NCI-H446 treated with DMSO at 0.1 percent for 48 hours (cell line): ENCODE data around the gene TAF1.
"Not testable (repeated sequence)": the region's sequence is repeated elsewhere in the genome, so short reads cannot be mapped to it uniquely, and the experiment has no call there.

ENCODE experiments used
- DNase-seq: peaks from one replicate; lab custom pipeline; 2025; lab: John Stamatoyannopoulos, UW

Gene TAF1

GRCh38 chrX:71502080-71502479, 135.9 kb downstream of the TAF1 start:
- DNase-seq: not testable (repeated sequence)

GRCh38 chrX:71504346-71504745, 138.2 kb downstream of the TAF1 start:
- DNase-seq: no peak

GRCh38 chrX:71509289-71509688, 143.1 kb downstream of the TAF1 start:
- DNase-seq: no peak

GRCh38 chrX:71510161-71510560, 144.0 kb downstream of the TAF1 start:
- no peak for DNase-seq

- DNase-seq: not testable (repeated sequence)
Observed at GRCh38 chrX:71513731-71514130, 147.6 kb downstream of the TAF1 start.

- no peak for DNase-seq
Observed at GRCh38 chrX:71514367-71515037, 148.3 kb downstream of the TAF1 start.

GRCh38 chrX:71515038-71515396, 148.9 kb downstream of the TAF1 start:
- DNase-seq: no peak
